Measurements from ENCODE around the gene YJU2.

The YJU2 gene

GRCh38 chr19:4246767-4247593, at the start of gene YJU2:
YJU2 (plus strand) TSS chr19:4247080; CDS start chr19:4247147, 67 bp downstream.
- Histone ChIP-seq H3K4me3 (ENCODE audit: low read length) (peak within 1 kb of the TSS; percentile 97), H3K36me3 (ENCODE audit: control insufficient read depth, insufficient read depth, low read length) (peaks cover 26% of the 10 kb centered on the region), H3K9ac (ENCODE audit: low read length) (peak within 1 kb of the TSS; percentile 99), H3K27ac (ENCODE audit: low read depth, low read length) (peak within 1 kb of the TSS; percentile 98), H3K4me1 (ENCODE audit: control insufficient read depth, insufficient read depth, low read length) (peaks cover 4% of the 10 kb centered on the region), H3K27me3 (ENCODE audit: control insufficient read depth, insufficient read depth, low read length) (no peaks in the 10 kb centered on the region)

- H3K4me1 ChIP-seq (ENCODE audit: control insufficient read depth, insufficient read depth, low read length), result no peaks in the 10 kb centered on the region
- no peak overlapping the region for H3K9ac ChIP-seq (ENCODE audit: low read length)
- H3K27me3 ChIP-seq (ENCODE audit: control insufficient read depth, insufficient read depth, low read length), result peaks cover 27% of the 10 kb centered on the region
- H3K27ac ChIP-seq (ENCODE audit: low read depth, low read length), result no peak overlapping the region
- H3K4me3 ChIP-seq (ENCODE audit: low read length), result no peak overlapping the region
- no peaks in the 10 kb centered on the region for H3K36me3 ChIP-seq (ENCODE audit: control insufficient read depth, insufficient read depth, low read length)
Measured at GRCh38 chr19:4197228-4197624, 49.7 kb upstream of the YJU2 start.

- Histone ChIP-seq H3K4me1 (ENCODE audit: control insufficient read depth, insufficient read depth, low read length) (no peaks in the 10 kb centered on the region), H3K4me3 (ENCODE audit: low read length) (no peak overlapping the region), H3K36me3 (ENCODE audit: control insufficient read depth, insufficient read depth, low read length) (no peaks in the 10 kb centered on the region), H3K27me3 (ENCODE audit: control insufficient read depth, insufficient read depth, low read length) (peaks cover 27% of the 10 kb centered on the region), H3K27ac (ENCODE audit: low read depth, low read length) (no peak overlapping the region), H3K9ac (ENCODE audit: low read length) (no peak overlapping the region)
Measured at GRCh38 chr19:4197625-4198466, 49.0 kb upstream of the YJU2 start.

- peaks cover 27% of the 10 kb centered on the region for H3K27me3 ChIP-seq (ENCODE audit: control insufficient read depth, insufficient read depth, low read length)
- no peaks in the 10 kb centered on the region for H3K36me3 ChIP-seq (ENCODE audit: control insufficient read depth, insufficient read depth, low read length)
- no peak overlapping the region for H3K27ac ChIP-seq (ENCODE audit: low read depth, low read length)
- H3K4me1 ChIP-seq (ENCODE audit: control insufficient read depth, insufficient read depth, low read length), result no peaks in the 10 kb centered on the region
- no peak overlapping the region for H3K9ac ChIP-seq (ENCODE audit: low read length)
- H3K4me3 ChIP-seq (ENCODE audit: low read length), result no peak overlapping the region
Measured at GRCh38 chr19:4198467-4199126, 48.3 kb upstream of the YJU2 start.

GRCh38 chr19:4199699-4200293, 47.1 kb upstream of the YJU2 start:
- H3K4me1 ChIP-seq (ENCODE audit: control insufficient read depth, insufficient read depth, low read length), result no peaks in the 10 kb centered on the region
- no peak overlapping the region for H3K27ac ChIP-seq (ENCODE audit: low read depth, low read length)
- peaks cover 22% of the 10 kb centered on the region for H3K27me3 ChIP-seq (ENCODE audit: control insufficient read depth, insufficient read depth, low read length)
- H3K36me3 ChIP-seq (ENCODE audit: control insufficient read depth, insufficient read depth, low read length), result no peaks in the 10 kb centered on the region
- no peak overlapping the region for H3K4me3 ChIP-seq (ENCODE audit: low read length)
- H3K9ac ChIP-seq (ENCODE audit: low read length), result no peak overlapping the region

- H3K9ac ChIP-seq (ENCODE audit: low read length), result no peak overlapping the region
- H3K27me3 ChIP-seq (ENCODE audit: control insufficient read depth, insufficient read depth, low read length), result peaks cover 13% of the 10 kb centered on the region
- H3K4me1 ChIP-seq (ENCODE audit: control insufficient read depth, insufficient read depth, low read length), result no peaks in the 10 kb centered on the region
Measured at GRCh38 chr19:4200940-4201542, 45.8 kb upstream of the YJU2 start.

GRCh38 chr19:4201798-4202197, 45.1 kb upstream of the YJU2 start:
- H3K27me3 ChIP-seq (ENCODE audit: control insufficient read depth, insufficient read depth, low read length), result peaks cover 10% of the 10 kb centered on the region
- H3K4me3 ChIP-seq (ENCODE audit: low read length), result no peak overlapping the region
- H3K9ac ChIP-seq (ENCODE audit: low read length), result no peak overlapping the region
- H3K27ac ChIP-seq (ENCODE audit: low read depth, low read length), result no peak overlapping the region
- H3K4me1 ChIP-seq (ENCODE audit: control insufficient read depth, insufficient read depth, low read length), result no peaks in the 10 kb centered on the region
- no peaks in the 10 kb centered on the region for H3K36me3 ChIP-seq (ENCODE audit: control insufficient read depth, insufficient read depth, low read length)

More at GRCh38 chr19:4200940-4201542, 45.8 kb upstream of the YJU2 start:
- Histone ChIP-seq H3K36me3 (ENCODE audit: control insufficient read depth, insufficient read depth, low read length) (no peaks in the 10 kb centered on the region), H3K4me3 (ENCODE audit: low read length) (no peak overlapping the region), H3K27ac (ENCODE audit: low read depth, low read length) (no peak overlapping the region)

- Histone ChIP-seq H3K4me1 (ENCODE audit: control insufficient read depth, insufficient read depth, low read length) (no peaks in the 10 kb centered on the region), H3K4me3 (ENCODE audit: low read length) (no peak overlapping the region), H3K27me3 (ENCODE audit: control insufficient read depth, insufficient read depth, low read length) (peaks cover 5% of the 10 kb centered on the region), H3K36me3 (ENCODE audit: control insufficient read depth, insufficient read depth, low read length) (no peaks in the 10 kb centered on the region), H3K27ac (ENCODE audit: low read depth, low read length) (no peak overlapping the region), H3K9ac (ENCODE audit: low read length) (no peak overlapping the region)
Measured at GRCh38 chr19:4206818-4207484, 39.9 kb upstream of the YJU2 start.

GRCh38 chr19:4208385-4209094, 38.3 kb upstream of the YJU2 start:
- H3K4me3 ChIP-seq (ENCODE audit: low read length), result no peak overlapping the region
- no peak overlapping the region for H3K27ac ChIP-seq (ENCODE audit: low read depth, low read length)
- no peak overlapping the region for H3K9ac ChIP-seq (ENCODE audit: low read length)
- H3K27me3 ChIP-seq (ENCODE audit: control insufficient read depth, insufficient read depth, low read length), result peaks cover 5% of the 10 kb centered on the region
- H3K36me3 ChIP-seq (ENCODE audit: control insufficient read depth, insufficient read depth, low read length), result no peaks in the 10 kb centered on the region
- H3K4me1 ChIP-seq (ENCODE audit: control insufficient read depth, insufficient read depth, low read length), result no peaks in the 10 kb centered on the region

GRCh38 chr19:4210166-4210731, 36.6 kb upstream of the YJU2 start:
- Histone ChIP-seq H3K4me3 (ENCODE audit: low read length) (no peak overlapping the region), H3K27ac (ENCODE audit: low read depth, low read length) (no peak overlapping the region), H3K9ac (ENCODE audit: low read length) (no peak overlapping the region), H3K36me3 (ENCODE audit: control insufficient read depth, insufficient read depth, low read length) (no peaks in the 10 kb centered on the region), H3K27me3 (ENCODE audit: control insufficient read depth, insufficient read depth, low read length) (peaks cover 5% of the 10 kb centered on the region), H3K4me1 (ENCODE audit: control insufficient read depth, insufficient read depth, low read length) (no peaks in the 10 kb centered on the region)

GRCh38 chr19:4213116-4213515, 33.8 kb upstream of the YJU2 start:
- Histone ChIP-seq H3K27ac (ENCODE audit: low read depth, low read length) (no peak overlapping the region), H3K9ac (ENCODE audit: low read length) (no peak overlapping the region), H3K4me1 (ENCODE audit: control insufficient read depth, insufficient read depth, low read length) (no peaks in the 10 kb centered on the region), H3K36me3 (ENCODE audit: control insufficient read depth, insufficient read depth, low read length) (no peaks in the 10 kb centered on the region), H3K27me3 (ENCODE audit: control insufficient read depth, insufficient read depth, low read length) (no peaks in the 10 kb centered on the region), H3K4me3 (ENCODE audit: low read length) (no peak overlapping the region)

All from rectal smooth muscle tissue (tissue), 1 donor.